T-helper 9 cell (primary cell): Measurements from ENCODE around the gene ALOXE3.
A peak's percentile ranks its signal among the peaks of the same experiment; 100 is the strongest.

Source experiments
- DNase-seq: peaks from one replicate; pipeline ENCODE4 v3.0.0-alpha.2; 2020

Gene ALOXE3

GRCh38 chr17:8153957-8154607, 35.8 kb upstream of the ALOXE3 start:
- DNase-seq, result peak; percentile 97

GRCh38 chr17:8153525-8153956, 35.2 kb upstream of the ALOXE3 start:
- no peak for DNase-seq

GRCh38 chr17:8153031-8153451, 34.7 kb upstream of the ALOXE3 start:
- no peak for DNase-seq

DNA sequence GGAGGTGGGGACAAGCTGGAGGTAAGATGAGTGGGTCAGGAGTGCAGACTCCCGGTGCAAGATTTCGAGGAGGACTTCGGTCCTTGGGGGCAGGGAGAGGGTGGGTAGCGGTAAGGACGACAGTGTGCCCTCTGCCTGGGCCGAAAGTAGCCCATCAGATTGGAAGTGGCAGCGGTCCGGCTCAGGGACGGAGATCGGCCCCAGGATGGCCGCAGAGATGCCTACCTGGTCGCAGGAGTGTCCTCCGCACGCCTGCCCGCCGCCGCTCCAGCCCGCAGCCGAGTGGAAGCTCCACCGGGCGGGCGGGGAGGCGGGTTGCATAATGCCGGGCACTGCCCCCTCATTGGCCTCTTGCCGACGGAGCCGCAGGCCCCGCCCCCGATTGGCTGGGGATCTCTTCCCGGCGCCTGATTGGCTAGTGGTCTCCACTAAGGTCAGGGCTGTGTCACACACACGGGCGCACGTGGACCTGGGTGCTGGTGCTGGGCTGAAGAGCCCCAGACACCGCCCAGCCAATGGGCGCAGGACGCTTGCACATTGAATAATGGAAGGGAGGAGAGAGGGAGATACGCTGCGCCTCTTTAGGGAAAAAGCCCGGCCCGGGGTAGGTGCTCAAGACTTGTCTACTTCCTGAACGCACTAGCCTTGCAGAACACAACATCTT, 33.9 kb upstream of the ALOXE3 start, which contains the start of gene PER1:
Gene PER1, minus strand, starts transcription at position 293 of the 664 bp plus-strand sequence. CDS start 1,698 bp downstream, outside the sequence.
- DNase-seq, result peak; percentile 80

DNA sequence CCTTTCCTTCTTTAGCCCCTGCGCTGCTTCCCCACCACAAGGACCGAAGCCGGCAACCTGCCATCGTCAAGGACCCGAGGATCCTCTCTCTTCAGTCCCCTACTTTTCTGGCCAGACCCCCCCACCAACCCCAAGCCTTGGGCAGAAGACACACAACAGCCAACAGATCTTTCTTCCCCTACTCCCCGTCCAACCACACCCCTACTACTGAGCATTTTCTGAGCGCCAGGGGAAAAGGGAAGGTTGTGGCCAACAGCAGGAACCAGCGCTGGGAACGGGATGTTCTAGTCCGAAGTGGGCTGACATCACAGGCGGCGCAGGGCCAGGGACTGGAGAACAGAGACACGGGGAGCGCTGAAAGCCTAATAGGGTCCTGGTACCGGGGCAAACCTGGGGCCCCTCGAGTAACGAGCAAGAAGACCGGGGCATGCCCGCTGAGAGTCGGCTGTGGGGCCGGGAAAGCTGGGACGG, 33.4 kb upstream of the ALOXE3 start:
- DNase-seq, result no peak

- DNase-seq, result peak; percentile 88
These were observed 32.9 kb upstream of the ALOXE3 start for GRCh38 chr17:8151120-8151640.

DNA sequence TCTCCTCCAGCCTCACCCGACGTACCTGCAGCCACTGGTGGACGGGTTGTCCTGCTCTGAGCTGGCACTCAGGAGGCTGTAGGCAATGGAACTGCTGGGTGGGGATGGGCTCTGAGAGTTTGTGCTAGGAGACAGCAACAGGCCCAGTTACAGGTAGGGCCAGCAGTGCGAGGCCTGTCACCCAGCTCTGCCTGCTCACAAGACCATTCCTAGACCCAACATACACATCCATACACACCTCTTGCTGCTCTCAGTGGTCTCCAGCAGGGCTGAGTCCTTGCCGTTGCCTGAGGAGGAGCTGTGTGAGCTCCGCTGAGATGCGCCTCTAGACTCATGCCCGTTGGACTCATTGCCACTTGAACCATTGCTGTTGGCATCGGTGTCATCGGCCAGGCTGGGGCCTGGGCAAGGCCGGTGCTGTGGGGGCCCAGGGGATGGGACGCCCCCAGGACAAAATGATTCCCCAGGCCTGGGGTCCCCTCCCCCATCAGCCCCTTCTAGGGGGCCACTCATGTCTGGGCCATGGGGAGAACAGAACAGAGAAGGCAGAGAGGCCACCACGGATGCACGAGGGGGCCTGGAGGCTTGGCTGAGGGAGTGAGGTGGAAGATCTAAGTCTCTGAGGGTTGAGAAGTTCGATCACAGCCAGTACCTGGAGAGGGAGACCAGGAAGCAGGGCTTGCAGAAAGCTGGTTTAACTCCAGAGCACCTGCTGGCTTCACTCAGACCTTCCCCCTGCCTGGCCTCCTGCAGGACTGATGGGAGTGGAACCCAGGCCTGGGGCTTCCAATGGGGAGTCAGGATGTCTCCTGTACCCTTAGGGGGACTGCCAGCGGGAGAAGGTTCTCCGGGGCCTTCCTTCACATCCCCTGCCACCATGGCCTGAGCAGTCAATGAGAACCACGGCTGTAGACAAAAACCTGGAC, 32.1 kb upstream of the ALOXE3 start:
- DNase-seq, result no peak

GRCh38 chr17:8149419-8150193, 31.3 kb upstream of the ALOXE3 start:
- DNase-seq, result no peak

DNA sequence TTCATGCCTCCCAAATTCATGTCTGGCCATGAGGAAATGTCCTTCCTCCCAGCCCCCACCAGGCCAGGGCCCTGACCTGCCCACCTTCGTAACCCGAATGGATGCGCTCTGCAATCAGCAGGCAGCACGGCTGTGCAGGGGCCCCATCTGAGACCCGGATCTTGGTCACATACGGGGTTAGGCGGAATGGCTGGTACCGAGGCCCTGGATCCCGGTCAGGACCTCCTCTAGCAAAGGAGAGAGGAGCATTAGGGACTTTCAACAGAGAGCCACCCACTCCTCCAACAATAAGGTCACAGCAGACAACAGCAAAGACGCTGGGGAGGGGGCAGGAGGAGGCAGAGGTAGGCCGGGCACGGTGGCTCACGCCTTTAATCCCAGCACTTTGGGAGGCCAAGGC, 30.2 kb upstream of the ALOXE3 start:
- DNase-seq, result no peak

DNA sequence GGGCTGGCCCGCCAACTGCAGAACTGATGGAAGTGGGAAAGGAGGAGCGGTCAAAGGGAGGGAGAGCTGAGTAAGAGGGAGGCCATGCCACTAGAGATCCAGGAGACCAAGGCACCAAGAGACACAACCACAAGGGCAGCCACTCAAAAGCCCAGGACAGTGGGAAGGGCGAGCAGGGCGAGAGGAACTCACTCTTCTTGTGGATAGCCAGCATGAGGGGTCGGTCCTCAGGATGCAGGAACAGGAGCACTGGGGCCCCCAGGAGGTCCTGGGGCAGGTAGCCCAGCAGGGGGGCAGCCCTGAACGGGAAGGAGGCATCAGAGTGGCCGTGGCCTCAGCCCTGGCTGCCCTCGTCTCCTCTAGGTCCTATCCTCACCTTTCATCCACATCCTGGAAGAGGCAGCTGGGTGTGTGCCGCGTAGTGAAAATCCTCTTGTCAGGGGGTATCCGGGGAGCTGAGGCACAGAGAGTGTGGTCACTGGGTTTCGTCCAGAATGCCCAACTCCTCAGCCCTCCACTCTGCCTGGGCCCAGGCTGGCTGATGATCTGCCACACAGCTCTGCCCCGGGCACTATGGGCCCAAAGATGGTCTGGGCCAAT, 29.6 kb upstream of the ALOXE3 start:
- no peak for DNase-seq

DNA sequence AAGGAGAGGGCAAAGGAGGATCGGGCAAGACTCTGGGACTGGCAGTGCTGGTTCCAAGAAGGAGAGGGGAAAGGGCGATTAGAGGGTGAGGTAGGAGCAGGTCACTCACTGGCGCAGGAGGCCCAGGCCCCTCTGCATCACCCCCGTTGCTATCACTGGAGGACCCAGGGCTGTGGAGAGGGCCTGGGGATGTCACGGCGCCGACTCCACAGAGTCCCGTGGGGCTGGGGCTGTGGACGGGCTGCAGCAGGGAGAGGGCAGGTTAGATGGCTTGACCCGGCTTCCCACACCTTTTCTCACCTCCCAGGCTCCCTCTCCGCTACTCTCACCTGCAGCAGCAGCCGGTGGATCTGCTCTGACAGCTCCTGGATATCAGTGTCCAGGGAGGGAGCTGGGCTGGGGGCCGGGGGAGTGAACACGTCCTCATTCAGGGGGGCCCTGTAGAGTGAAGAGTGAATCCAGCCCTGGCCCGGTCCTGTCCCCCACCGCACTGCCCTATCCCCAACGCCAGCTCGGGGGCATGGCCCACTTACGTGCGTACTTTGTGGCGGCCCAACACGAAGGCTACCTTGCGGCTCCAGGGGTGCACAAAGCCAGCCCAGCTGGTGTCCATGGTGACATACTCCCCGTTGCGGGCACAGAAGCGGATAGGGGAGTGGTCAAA, 29.0 kb upstream of the ALOXE3 start:
- DNase-seq, result no peak

DNA sequence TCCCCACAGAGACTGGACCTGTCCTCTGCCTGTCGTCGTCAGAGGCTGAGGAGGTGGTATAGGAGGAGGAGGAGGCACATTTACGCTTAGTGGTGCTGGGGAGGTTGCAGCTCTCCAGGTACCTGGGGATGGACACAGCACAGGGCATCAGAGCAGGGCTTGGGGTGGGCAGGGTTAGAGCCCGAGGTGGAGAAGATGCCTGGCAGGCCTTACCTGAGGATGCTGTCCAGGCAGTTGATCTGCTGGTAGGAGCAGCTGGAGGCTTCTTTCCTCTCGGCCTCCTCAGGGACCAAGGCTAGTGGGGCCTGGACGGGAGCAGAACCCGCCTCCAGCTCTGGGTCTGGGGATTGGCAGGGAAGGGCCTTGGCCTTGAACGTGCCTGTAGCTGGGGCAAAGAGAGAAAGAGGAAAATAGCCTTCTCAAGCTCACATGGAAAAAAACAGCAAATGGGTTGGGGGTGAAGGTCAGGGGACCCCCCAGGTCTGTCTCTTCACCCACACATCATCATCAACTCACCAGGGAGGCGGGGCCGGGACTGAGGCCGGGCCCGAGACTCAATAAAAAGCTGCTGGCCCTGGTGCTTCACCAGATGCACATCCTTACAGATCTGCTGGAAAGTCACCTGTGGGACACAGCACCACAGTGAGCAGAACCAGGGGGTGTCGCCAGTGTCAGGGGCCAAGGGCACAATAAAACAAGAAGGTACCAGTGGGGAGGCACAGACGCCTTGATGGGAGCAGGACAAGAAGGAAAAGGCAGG, 28.2 kb upstream of the ALOXE3 start:
- DNase-seq, result no peak

GRCh38 chr17:8145811-8146210, 27.5 kb upstream of the ALOXE3 start:
- DNase-seq, result no peak

DNA sequence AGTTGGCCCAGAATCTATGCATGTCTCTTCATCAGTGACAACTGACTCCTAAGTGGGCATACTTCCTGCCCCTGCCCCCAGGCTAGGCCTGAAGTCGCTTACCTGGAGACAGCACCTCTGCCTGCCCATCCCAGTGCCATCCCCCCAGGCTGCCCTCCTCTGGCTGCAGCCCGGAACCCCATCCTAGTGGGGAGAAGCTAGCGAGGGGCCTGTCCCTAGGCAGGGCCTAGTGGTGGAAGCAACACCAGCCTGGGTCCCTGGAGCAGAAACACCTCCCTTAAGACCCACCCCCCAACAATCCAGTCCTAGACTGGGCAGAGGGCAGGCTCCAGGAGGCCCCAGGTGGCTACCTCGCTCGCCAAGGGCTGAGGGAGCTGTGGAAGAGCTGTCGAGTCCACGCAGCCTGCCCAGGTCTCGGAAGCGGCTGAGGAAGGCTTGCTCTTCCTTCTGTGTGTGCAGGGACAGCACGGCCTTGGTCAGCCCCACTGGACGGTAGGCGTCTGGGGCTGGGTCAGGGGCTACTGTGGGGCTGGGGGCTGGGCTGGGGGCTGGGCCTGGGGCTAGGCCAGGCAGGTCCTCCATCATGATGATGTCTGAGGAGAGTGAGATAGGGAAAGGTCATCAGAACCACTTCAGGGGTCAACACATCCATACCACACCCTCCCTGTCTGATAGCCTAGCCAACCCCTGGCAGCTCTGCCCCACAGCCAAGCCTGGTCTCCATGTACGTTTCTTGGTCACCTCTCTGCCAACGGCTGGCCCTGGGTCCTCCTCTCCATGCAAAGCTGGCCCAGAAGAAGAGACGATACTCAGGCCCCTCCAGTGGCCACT, 26.3 kb upstream of the ALOXE3 start:
- DNase-seq, result no peak

GRCh38 chr17:8143581-8144400, 25.5 kb upstream of the ALOXE3 start:
- no peak for DNase-seq

DNA sequence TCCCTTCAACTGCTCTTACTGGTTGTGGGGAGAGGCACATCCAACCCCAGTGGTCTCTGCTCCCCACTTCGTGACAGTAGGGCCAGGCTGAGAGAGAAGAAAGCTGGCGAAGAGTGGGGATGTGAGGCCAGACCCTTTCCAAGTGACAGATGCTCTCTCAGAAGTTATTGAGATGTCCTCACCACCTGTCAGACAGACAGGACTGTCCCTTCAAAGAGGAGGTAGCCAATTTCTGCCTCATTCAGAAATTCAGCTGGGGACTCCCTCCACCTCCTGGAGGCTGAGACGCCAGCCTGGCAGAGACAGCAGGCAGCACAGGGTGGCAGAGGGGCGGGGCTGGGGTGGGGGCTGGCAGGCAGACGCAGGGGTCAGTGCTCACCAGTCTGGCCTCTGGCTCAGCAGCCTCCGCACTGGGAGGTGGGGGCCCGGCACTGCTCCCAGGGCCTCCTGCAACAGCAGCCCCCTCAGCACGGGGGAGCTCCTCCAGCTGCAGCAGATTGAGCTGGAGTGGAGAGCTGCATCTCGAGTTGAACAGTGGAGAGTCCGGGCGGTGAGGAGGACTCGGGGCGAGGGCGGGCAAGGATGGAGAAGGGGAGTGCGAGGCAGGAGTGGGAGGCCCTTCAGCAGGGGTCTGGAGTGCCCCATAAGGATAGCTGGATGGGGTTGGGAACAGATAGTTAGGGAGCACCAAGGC, 24.7 kb upstream of the ALOXE3 start:
- DNase-seq, result no peak

DNA sequence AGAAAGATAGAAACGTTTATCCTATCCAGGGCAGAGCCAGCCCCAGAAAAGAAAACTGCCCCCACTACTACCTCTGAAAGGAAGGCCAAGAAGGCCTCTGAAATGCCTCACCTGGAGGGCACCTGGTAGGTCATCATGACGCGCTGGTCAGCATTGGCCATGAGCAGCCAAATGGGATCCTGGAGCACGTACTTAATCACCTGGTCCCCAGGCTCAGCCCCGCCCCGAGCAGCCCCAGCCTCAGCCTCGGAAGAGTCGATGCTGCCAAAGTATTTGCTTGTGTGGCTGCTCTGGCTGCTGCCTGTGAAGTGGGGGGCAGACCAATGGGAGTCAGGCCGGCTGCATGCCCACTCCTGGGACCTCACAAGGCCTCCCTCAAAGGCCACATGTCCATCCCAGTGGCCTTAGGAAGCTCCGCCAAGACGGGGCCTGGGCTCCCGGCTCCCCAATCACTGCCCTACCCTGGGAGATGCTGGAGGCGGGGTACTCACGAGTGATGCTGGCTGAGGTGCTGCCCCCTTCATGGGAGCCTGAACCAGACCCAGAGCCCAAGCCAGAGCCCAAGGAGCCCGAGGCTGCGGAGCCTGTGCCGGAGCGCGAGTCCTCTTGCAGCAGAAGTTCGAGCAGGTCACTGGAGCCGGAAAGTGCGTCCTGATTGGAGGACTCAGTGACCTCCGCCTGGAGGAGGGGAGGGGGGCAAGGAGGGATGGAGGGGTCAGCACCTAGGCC, 24.0 kb upstream of the ALOXE3 start:
- DNase-seq, result no peak
